NCI-H1048 (cell line): ENCODE data around the gene NPHS1.
A peak's percentile ranks its signal among the peaks of the same experiment; 100 is the strongest.
"Not testable (repeated sequence)": the region's sequence is repeated elsewhere in the genome, so short reads cannot be mapped to it uniquely, and the experiment has no call there.

ENCODE experiments used
- DNase-seq: peaks from one replicate; lab custom pipeline; 2025; lab: John Stamatoyannopoulos, UW

NPHS1 gene

DNA sequence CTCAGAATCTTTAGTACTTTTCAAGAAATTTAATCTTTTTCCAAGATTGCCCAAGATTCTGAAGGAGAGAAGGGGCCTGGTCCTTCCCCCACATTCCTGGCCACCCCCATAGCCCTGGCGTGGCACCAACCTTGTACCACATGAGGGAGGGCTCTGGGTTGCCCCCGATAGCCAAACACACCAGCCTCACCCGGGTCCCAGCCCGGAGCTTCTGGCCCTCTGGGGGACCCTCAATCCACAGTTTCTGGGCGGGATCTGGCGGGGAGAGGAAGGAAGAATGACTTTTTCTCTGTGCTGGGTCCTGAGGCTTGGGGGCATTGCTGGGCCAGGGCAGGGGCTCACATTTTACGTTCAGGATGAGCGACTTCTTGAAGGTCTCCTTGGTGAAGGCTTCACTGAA is 4.4 kb downstream of the NPHS1 start:
- no peak for DNase-seq

DNA sequence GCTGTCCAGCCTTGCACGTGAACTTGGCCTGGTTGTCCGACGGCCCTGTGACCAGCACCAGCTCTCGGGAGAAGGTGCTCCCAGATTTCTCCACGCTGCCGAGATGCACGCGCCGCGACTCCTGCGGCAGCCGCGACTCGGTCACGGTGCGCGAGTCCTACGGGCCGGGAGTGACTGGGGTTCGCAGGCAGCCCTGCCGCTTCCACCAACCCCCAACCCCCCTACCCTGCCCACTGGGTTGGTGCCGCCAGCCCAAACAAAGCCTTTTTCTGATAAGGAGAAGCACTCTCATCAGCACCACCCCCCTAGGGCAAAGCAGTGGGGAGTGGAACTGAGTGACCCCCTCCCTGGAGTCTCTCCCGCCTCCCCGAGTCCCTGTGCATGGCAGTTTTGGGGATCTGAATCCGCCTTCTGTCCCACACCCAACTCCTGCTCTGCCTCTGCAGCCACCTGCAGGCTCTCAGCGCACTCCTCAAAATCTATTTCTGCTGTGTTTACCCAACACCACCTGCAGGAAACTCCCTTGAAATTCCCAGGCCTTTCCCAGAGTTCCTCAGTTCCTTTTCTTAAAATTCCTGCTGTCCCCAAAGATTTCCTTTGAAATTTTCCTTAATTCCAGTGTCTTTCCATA is 6.2 kb downstream of the NPHS1 start:
- DNase-seq = no peak

DNA sequence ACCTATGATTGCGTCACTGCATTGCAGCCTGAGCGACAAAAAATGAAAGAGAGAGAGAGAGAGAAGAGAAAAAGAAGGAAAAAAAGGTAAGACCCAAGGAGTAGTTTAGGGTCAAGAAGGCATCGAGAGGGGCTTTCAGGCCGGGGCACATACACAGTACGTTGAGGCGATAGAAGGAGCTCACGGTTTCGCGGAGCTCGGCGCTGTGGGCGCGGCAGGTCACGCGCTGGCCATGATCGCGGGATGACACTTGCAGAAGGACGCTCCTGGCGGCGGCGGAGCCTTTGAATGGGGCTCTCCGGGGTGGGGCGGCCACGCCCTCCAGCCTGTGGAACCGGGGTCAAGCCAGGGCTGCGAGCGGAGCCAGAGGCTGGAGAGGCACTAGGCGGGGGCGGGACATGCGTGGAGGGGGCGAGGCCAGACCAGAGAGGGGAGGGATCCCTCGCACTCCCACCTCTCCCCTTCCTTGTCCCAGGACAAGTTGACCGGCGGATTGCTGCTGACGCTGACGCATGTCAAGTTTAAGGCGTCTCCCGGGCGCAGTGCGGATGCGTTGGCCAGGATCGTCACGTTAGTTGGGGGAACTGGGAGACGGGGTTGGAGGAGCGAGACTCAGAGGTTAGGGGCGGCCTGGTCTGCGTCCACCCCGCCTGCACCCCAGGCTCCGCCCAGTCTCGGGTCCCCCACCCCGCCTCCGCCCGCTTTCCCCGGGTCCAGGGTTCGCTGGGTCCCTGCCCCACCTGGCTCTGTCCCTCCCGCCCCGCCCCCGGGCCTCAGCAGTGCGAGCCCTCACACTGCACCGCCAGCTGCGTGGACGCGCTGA is 6.9 kb downstream of the NPHS1 start:
- no peak for DNase-seq

DNA sequence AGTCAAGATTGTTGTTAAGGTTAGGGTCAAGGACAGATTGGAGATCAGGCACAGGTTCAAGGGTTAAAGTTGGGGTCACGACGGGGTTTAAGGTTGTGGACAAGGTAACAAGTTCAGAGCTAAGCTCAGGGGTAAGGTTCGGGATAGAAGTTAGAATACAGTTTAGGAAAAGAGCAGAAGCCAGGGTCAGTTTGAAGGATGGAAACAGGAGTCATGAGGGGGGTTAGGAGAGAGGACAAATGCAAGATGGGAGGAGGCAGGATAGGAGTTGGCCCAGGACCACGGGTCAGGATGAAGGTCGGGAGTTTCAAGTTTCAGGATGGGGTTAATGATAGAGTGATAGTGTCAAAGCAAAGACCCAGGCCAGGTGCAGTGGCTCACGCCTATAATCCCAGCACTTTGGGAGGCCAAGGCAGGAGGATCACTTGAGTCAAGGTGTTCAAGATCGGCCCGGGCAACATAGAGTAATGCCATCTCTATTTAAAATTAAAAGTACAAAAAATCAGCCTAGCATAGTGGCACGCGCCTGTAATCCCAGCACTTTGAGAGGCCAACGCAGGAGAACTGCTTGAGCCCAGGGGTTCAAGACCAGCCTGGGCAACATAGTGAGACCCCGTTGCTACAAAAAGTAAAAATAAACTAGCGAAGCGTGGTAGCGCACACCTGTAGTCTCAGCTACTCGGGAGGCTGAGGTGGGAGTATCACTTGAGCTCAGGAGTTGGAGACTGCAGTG is 7.7 kb downstream of the NPHS1 start:
- DNase-seq = no peak

DNA sequence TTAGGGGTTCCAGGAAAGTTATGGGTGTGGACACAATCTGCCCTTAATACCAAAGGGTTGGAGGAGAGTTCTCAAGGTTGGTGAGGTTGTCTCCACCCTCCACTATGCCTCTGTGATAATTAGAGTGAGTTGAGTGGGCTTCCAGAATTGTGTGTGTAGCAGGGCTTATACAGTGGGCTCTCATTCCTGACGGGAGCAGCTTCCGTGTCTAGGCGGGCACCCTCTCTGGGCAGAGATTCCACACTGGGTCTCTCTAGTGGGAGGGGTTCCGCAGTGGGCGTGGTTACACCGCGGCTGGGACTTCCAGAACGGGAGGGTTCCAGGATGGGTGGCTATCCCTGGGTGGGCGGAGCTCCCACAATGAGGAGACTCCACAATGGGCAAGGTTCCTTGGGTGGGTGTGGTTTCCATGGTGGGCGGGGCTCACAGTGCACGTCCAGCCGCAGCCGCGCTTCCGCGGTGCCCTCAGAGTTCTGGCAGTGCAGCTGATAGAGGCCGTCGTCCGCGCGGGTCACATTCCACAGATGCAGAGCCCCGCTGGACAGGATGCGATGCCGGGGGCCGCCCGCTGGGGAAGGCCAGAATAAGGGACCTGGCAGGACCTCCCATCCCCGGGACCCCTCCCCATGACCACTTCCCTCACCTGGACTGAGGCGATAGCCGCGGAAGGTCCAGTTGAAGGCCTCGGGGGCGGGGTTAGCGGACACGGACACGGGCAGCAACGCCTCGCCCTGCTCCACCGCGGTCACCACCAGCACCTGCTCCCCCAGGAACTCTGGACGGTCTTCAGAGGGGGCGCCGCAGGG is 8.4 kb downstream of the NPHS1 start:
- peak; percentile 54 for DNase-seq

DNA sequence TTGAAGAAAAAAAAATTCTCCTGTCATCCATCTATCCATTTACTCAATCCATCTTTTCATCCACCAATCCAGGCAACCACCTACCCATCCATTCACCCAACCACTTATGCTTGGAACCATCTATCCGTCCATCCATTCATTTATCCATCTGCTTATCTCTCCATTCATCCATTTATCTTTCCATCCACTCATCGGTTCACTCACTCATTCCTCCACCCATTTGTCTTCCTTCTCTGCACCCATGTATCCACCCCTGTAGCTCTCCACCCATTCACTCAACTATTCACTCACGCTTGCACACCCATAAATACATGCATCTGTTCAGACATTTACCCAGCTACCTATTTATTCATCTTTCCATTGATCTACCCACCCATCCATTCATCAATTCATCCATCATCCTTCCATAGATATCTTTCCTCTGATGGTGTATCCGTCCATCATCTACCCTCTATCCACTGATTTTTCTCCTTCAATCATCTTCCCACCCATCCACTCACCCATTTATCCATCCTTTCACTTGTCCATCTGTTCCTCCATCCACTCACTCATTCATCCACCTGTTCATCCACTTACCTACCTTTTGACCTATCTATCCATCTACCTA is 9.5 kb downstream of the NPHS1 start:
- no peak for DNase-seq

DNA sequence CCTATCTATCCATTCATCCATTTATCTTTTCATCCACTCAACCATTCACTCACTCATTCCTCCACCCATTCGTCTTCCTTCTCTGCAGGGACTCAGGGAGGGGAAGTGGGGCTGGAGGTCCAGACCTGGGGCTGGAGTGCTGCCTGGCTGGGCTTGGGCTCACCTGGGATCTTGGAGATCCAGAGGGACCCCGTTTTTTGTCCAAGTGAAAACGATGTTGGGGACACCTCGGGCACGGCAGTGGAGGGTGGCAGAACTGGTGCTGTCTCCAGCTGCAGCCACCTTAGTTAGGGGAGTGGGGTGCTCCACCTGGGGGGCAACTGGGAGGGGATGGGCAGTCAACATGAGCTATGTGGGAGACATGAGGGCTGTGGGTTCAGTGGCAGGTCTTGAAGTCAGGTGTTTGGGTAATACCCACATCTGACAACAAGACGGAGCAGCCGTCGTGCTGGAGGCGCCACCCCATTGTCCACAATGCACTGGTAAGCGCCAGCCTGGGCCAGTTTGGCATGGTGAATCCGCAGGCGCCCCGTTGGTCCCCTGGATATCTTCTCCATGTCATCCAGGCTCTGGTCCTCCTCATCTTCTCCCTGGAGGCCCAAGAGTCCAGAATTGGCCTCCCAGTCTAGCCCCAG is 10.2 kb downstream of the NPHS1 start:
- DNase-seq = no peak

DNA sequence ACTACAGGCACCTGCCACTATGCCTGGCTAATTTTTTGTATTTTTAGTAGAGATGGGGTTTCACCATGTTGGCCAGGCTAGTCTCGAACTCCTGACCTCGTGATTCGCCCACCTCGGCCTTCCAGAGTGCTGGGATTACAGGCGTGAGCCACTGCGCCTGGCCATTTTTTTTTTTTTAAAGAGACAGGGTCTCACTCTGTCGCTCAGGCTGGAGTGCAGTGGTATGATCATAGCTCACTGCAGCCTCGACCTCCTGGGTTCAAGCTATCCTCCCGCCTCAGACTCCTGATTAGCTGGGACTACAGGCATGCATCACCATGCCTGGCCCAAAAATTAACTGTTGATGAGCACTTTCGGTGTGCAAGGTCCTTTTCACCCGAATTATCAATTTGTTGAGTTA is 16.2 kb downstream of the NPHS1 start:
- DNase-seq = not testable (repeated sequence)

DNA sequence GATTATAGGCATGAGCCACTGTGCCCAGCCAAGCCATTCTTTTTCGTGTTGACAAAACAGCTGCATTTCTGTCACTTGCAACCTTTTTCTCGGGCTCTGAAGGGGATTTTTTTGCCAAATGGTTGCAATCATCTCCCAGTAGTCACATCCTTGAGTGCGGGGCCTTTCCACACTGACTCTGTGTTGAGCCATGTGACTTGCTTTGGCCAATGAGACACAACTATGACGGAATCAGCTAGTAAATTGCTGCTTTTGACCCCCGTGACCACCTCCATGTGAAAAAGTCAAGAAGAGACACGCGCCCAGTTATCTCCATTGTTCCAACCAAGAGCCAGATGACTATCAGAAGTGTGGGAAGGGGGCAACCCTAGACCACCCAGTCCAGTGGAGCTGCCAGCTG is 18.3 kb downstream of the NPHS1 start:
- DNase-seq = no peak

DNA sequence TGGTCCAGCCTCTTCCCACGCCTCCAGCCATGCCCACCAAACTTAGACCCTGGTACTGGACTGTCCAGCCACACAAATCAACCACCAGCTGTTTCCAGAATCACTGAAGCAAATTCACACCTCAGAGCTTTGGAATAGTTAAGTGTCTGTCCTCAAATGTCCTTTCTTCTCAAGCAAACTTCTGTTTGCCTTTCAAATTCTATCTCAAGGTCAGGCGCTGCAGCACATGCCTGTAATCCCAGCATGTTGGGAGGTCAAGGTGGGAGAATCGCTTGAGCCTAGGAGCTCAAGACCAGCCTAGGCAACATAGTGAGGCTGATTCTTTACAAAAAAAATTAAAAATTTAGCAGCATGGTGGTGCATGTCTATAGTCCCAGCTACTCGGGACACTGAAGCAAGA is 20.2 kb downstream of the NPHS1 start:
- DNase-seq = no peak

DNA sequence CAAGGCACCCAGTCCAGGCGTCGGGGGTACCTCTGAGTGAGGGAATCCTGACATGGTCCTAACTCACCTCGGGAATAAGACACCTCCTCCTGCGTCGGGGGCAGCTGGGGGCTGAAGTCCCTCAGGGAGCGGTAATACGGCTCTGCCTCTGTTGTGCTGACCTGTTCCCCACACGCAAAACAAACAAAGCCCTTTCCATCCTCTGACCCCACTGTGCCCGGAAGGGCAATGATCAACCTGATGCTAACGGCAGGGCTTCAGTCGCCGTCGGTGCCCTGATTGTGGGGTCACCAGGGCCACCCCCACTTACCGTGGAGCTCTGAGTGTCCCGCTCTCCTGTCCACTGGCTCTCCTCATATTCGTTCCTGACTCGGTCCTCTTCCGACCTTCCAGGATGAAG is 21.3 kb downstream of the NPHS1 start:
- no peak for DNase-seq

DNA sequence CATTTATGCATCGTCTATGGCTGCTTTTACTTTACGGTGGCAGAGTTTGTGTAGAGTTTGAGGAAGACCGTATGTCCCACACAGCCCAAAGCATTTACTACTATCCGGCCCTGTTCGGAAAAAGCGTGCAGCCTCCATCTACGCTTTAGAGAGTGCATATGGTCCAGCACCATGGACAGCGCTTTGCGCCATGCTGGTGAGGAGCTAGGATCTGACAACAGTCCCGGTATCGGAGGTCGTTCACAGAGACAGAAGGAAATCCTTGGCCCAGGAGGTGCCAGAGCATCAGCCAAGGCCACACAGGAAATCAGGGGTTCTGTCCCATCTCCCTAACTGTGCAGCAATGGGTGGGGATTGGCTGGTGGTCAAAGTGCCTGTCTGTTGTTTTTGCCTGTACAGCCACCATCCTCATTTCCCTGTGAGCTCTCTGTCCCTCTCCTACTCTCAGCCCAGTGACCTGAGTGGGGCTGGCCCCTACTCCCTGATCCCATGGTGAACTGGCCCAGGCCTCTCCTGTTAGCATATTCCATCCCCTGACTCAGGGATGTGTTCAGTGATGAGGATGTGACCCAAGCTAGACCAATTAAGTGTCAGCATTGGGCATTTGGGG is 23.5 kb downstream of the NPHS1 start:
- DNase-seq = peak; percentile 33

DNA sequence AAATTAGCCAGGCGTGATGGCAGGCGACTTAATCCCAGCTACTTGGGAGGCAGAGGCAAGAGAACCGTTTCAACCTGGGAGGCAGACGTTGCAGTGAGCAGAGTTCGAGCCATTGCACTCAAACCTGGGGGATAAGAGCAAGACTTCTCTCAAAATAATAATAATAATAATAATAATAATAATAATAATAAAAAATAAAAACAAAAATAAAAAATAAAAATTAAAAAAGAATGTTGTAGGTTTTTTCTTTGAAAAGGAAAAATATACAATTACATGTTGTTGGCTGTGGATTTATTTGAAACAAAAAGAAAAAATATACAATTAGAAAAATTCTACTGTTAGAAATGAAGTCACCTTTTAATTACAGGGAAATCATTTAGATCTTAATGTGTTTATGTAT is 28.2 kb downstream of the NPHS1 start:
- no peak for DNase-seq

DNA sequence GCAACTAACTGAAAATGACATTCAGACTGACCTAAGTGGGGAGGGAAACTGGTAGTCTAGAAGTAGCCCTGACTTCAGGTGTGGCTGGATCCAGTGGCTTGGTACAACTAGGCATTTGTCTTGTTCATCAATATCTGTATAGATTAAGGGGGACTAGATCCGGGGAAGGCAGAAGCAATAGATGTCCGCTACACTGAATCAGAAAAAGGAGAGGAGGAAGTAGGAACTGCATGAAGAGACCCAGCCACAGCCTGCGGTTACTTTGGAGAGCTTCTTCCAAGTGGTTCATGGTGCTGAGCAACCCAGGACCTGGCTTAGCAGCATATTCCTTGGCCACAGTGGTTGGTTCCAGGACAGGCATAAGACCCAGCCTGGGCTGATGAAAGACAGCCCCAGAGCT is 29.7 kb downstream of the NPHS1 start:
- DNase-seq = no peak

DNA sequence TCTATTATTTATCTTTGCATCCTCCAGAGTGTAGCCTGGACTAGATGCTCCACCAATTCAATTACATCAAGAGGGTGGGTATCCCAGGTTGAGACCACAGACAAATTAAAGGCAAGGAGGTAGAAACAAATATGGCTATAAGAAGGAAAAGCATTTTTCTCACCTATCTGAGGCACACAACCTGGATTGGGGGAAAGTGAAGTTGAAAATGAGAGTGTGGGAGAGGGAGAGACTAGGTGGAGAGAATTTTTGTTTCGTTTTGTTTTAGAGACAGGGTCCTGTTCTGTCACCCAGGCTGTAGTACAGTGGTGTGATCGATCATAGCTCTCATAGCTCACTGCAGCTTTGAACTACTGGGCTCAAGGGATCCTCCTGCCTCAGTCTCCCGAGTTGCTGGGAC is 33.9 kb downstream of the NPHS1 start:
- DNase-seq = no peak

DNA sequence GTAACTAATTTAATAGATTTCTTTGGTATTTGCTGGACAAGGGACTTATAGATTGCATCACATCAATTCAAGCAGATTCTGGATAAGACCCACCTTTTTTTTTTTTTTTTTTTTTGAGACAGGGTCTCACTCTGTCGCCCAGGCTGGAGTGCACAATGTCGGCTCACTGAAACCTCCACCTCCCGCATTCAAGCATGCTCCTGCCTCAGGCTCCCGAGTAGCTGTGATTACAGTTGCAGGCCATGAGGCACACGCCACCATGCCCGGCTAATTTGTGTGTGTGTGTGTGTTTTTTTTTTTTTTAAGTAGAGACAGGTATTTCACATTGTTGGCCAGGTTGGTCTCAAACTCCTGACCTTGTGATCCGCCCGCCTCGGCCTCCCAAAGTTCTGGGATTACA is 35.5 kb downstream of the NPHS1 start:
- DNase-seq = no peak

DNA sequence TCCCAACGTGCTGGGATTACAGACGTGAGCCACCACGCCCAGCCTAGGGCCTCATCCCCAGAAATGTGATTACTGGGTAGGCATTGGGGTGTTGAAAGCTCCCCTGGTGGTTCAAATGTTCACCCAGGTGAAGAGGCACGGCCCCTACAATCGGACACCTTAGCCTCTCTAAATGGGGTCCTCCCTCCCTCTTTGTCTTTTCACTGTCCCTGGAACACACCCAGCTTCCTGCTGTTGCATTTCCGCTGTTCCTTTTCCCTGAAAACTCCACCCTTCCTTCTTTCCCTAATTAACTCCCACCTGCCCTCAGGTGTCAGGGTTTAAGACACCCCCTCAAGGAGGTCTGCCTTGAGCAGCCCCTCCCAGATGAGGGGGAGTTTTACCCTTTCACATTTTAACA is 36.0 kb downstream of the NPHS1 start:
- DNase-seq = no peak

DNA sequence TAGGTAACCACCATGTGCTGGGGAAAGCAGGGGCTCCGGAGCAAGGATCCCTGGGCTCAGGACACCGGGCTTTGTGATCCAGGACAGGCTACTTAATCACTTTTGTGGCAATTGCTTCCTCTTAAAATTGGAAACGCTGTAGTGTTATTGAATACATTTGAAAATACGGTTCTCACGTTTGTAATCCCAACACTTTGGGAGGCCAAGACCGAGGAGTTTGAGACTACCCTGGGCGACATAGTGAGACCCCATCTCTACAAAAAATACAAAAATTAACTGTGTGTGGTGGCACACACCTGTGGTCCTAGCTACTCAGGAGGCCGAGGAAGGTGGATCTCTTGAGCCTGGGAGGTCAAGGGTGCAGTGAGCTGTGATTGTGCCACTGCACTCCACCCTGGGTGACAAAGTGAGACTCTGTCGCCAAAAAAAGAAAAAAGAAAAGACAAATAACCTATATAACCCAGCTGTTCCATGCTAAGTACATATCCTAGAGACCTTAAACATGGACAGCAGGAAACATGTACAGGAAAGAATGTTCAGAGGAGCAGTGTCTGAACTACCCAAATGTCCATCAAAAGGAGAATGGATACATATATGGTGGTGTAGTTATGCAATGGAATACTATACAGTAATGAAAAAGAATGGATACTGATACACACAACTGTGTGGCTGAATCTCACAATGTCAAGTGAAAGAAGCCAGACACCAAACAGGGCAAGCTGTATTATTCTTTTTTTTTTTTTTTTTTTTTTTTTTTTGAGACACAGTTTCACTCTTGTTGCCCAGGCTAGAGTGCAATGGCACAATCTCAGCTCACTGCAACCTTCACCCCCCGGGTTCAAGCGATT is 39.0 kb downstream of the NPHS1 start:
- no peak for DNase-seq

DNA sequence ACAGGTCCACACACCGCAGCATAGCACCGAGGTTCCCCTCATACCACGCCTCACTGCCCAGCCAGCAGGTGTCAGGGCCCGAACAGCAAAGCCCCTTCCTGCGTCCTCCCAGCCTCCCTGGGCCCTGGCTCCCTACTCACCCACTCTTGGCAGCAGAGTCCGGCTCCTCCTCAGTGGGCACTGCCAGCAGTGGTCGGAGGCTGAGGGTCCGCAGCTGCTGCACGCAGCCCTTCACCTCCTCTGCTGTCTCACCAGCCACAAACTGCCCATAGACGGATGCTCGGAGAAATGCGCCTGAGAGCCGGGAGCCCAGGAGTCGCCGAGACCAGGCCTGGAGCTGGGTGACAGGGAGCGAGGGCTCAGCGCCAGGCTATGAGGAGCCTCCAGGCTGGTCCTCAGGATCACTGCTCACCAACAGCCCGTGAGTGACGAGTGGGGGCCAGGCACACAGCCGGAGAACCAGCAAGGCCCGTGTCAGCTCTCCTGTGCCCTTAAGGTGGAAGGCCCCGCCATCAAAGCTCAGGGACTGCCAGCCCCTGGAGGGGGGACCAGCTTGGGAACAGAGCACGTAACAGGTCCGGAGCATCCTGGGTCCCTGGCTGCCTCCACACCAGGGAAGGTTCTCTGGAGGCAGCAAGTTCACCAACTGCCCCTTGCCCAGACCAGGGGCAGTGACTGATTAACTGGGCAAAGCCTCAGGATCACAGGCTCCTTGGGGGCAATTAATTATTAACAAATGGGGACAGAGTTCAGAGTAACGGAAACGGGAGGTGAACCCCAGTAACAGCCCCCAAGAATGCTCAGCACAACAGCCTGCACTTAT is 39.9 kb downstream of the NPHS1 start, which contains the start of gene PRODH2:
PRODH2 (minus strand) TSS at position 626 of the 823 bp plus-strand sequence; CDS start at position 586, 40 bp downstream.
- DNase-seq = no peak
